ENCODE data around the gene LTBP1.

DNA sequence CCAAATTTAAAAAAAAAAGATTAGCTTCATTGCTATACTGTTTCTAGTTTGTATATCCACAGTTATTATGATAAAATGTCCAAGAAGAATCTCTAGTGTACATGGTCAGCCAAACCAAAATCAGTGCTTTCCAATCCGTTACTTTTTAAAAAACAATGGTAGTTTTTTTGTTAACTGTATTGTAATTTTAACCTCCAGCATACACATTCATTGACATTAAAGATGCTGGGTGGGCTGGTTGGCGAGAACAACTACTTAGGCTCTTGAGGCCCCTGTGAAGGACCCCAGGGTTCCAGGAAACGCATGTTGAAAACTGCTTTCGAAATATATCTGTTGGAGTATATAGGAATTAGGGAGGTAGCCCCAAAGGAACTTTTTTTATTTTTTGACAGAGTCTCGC is 422.4 kb downstream of the LTBP1 start:
- TF ChIP-seq, protein P1, sequence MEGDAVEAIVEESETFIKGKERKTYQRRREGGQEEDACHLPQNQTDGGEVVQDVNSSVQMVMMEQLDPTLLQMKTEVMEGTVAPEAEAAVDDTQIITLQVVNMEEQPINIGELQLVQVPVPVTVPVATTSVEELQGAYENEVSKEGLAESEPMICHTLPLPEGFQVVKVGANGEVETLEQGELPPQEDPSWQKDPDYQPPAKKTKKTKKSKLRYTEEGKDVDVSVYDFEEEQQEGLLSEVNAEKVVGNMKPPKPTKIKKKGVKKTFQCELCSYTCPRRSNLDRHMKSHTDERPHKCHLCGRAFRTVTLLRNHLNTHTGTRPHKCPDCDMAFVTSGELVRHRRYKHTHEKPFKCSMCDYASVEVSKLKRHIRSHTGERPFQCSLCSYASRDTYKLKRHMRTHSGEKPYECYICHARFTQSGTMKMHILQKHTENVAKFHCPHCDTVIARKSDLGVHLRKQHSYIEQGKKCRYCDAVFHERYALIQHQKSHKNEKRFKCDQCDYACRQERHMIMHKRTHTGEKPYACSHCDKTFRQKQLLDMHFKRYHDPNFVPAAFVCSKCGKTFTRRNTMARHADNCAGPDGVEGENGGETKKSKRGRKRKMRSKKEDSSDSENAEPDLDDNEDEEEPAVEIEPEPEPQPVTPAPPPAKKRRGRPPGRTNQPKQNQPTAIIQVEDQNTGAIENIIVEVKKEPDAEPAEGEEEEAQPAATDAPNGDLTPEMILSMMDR (IDR thresholded peaks at IDR 0.05), result no peak
- TF ChIP-seq POLR2A (IDR thresholded peaks at IDR 0.05), result no peak
- no peak for TF ChIP-seq EP300 (IDR thresholded peaks at IDR 0.05)
